Skeletal muscle satellite cell (primary cell): Measurements from ENCODE around the gene UBXN1.
"Not testable (repeated sequence)": the region's sequence is repeated elsewhere in the genome, so short reads cannot be mapped to it uniquely, and the experiment has no call there.

Experiments
- H3K27me3 ChIP-seq: 2 replicates; pipeline ENCODE4 v1.7.0; 2013; ENCODE audit warnings: low read length; ENCODE audit not compliant: control insufficient read depth, insufficient read depth
- H3K36me3 ChIP-seq: 2 replicates; pipeline ENCODE4 v1.7.0; 2013; ENCODE audit warnings: mild to moderate bottlenecking, control low read depth, low read length; ENCODE audit not compliant: insufficient read depth
- H3K4me1 ChIP-seq: 2 replicates; pipeline ENCODE4 v1.7.0; 2013; ENCODE audit warnings: low read length; ENCODE audit not compliant: control insufficient read depth, insufficient read depth
- H3K4me2 ChIP-seq: 2 replicates; pipeline ENCODE4 v1.7.0; 2013; ENCODE audit warnings: mild to moderate bottlenecking, low read length
- H3K4me3 ChIP-seq: 2 replicates; pipeline ENCODE4 v1.7.0; 2013; ENCODE audit warnings: low read length
- H3K9ac ChIP-seq: 2 replicates; pipeline ENCODE4 v1.7.0; 2013; ENCODE audit warnings: mild to moderate bottlenecking, low read depth, low read length, moderate library complexity
- H3K9me3 ChIP-seq: replicated peaks from 2 replicates; pipeline ENCODE4 v1.7.0; 2013; ENCODE audit warnings: mild to moderate bottlenecking, control low read depth, low read length

The UBXN1 gene

DNA sequence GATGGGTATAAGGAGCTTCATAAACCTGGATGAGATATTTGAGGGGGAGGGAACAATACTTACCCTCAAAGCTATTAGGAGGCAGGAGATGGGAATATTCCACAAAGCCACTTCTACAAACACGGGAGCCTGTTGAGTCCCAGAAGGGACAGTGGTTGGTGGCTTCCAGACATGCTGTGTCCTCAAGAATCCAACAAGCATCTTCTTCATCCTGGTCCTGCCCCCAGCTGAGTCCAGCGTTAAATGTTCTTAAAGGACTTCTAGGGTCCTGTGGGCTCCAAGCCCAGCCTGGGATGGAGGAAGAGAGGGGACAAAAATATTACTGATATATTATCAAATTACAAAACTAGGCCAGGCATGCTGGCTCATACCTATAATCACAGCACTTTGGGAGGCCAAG is 11.4 kb downstream of the UBXN1 start:
- peaks cover 29% of the 10 kb centered on the region for H3K36me3 ChIP-seq
- H3K4me3 ChIP-seq: no peak overlapping the region
- H3K9ac ChIP-seq: peak overlapping the region; percentile 95
- H3K9me3 ChIP-seq: no peaks in the 10 kb centered on the region
- peaks cover 28% of the 10 kb centered on the region for H3K4me1 ChIP-seq
- H3K4me2 ChIP-seq: peak overlapping the region; percentile 97
- H3K27me3 ChIP-seq: no peaks in the 10 kb centered on the region

DNA sequence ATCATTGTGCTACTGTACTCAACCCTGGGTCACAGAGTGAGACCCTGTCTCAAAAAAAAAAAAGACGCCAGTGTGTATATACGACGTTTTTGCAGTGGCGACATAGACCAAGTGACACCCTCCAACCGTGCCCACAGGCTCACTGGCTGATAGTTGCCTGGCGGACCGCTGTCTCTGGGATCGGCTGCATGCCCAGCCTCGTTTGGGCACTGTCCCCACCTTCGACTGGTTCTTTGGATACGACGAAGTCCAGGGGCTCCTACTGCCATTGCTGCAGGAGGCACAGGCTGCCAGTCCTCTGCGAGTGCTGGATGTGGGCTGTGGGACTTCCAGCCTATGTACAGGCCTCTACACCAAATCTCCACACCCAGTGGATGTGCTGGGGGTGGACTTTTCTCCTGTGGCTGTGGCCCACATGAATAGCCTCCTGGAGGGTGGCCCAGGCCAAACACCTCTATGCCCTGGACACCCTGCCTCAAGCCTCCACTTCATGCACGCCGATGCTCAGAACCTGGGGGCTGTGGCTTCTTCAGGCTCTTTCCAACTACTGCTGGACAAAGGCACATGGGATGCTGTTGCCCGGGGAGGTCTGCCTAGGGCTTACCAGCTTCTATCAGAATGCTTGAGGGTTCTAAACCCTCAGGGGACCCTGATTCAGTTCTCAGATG is 12.5 kb downstream of the UBXN1 start:
- Histone ChIP-seq H3K27me3 (no peaks in the 10 kb centered on the region), H3K36me3 (peaks cover 30% of the 10 kb centered on the region), H3K9me3 (no peaks in the 10 kb centered on the region), H3K4me2 (peak overlapping the region; percentile 97), H3K9ac (peak overlapping the region; percentile 95), H3K4me3 (peak overlapping the region; percentile 81), H3K4me1 (peaks cover 25% of the 10 kb centered on the region)

DNA sequence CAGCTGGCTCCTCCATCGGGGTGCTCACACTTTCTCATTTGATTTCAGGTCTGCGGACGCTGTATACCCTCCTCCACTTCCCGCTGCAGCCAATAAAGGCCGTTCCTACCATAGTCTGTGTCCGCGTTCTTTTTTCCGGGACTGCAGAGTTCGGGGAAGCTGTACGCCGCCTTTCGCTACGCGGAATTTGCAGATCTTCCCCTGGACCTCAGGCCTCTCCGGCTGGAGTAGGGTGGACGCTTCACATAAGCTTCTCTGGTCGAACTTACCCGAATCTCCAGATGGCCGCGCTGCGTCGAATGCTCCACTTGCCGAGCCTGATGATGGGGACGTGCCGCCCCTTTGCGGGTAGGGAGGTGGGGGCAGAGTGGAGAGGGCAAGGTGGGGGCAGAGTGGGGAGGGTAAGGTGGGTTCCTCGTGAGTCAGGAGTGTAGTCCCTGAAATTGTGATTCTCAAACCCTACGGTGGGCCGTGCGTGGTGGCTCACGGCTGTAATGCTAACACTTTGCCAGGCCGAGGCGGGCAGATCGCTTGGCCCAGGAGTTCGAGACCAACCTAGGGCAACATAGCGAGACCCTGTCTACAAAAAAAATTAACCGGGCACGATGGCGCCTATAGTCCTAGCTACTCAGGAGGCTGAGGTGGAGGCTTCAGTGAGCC is 13.1 kb downstream of the UBXN1 start:
- Histone ChIP-seq H3K9me3 (no peaks in the 10 kb centered on the region), H3K4me2 (peak overlapping the region; percentile 97), H3K4me3 (peak overlapping the region; percentile 81), H3K9ac (peak overlapping the region; percentile 95), H3K36me3 (peaks cover 30% of the 10 kb centered on the region), H3K27me3 (no peaks in the 10 kb centered on the region), H3K4me1 (peaks cover 22% of the 10 kb centered on the region)

DNA sequence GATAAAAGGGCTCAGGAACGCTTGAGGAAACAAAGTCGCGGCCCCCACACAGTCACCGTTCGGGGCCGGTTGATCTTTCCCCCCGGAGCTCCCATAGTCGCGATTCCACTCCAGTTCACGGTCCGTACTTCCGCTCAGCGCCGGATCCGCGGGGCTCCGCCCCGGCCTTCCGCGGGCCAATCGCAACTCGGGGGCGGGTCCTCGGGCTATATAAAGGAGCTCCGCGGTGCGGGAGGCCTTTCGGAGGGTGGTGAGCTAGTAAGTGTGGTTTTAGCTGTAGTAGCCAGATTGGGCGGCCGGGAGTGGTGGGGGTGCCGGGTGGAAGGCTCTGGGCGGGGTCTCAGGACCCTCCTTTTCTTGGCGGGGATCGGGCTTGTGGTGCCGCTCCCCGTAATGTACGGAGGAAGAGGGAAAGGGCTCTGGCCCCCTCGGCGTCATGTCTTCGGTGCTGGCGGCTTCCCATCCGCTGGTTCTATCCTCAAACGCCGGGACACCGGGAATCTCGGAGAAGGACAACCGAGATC is 13.7 kb downstream of the UBXN1 start, which contains the start of the genes C11orf98 and CSKMT:
Gene C11orf98 (minus strand): TSS at position 136 of the 524 bp plus-strand sequence. CDS start 41 bp downstream, at position 95.
Gene CSKMT (plus strand): TSS at position 238 of the 524 bp plus-strand sequence. CDS start 568 bp downstream, outside the sequence.
- Histone ChIP-seq H3K9ac (peak within 1 kb of the TSS; percentile 95), H3K36me3 (peaks cover 30% of the 10 kb centered on the region), H3K4me1 (peaks cover 22% of the 10 kb centered on the region), H3K4me3 (peak within 1 kb of the TSS; percentile 81), H3K9me3 (no peaks in the 10 kb centered on the region), H3K27me3 (no peaks in the 10 kb centered on the region), H3K4me2 (peak within 1 kb of the TSS; percentile 97)

DNA sequence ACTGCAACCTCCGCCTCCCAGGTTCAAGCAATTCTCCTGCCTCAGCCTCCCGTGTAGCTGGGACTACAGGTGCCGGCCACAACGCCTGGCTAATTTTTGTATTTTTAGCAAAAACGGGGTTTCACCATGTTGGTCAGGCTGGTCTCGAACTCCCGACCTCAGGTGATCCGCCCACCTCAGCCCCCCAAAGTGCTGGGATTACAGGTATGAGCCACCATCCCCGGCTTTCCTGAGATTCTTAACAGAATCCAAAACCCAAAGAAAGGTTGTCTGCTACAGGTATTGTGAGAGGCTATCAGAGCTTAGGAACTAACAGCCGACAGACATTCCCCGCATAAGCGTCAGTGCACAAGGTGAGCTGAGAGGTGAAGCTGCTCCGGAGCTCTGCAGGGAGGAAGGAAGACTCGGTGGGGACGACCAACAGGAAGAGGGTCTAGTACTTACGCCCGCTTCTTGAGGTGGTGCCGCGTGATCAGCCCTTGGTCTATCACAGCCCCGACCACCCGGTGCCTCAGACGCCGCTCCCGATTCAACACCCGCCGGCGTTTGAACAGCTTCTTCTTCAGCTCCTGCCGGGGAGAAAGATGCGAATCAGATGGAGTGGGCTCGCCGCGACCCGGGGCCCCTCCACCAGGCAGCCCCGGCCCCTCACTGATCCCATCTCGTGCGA is 14.3 kb downstream of the UBXN1 start:
- peaks cover 30% of the 10 kb centered on the region for H3K36me3 ChIP-seq
- H3K4me1 ChIP-seq: peaks cover 16% of the 10 kb centered on the region
- H3K9me3 ChIP-seq: no peaks in the 10 kb centered on the region
- H3K27me3 ChIP-seq: no peaks in the 10 kb centered on the region
- H3K4me2 ChIP-seq: peak overlapping the region; percentile 88
- peak overlapping the region; percentile 81 for H3K4me3 ChIP-seq
- H3K9ac ChIP-seq: peak overlapping the region; percentile 95

DNA sequence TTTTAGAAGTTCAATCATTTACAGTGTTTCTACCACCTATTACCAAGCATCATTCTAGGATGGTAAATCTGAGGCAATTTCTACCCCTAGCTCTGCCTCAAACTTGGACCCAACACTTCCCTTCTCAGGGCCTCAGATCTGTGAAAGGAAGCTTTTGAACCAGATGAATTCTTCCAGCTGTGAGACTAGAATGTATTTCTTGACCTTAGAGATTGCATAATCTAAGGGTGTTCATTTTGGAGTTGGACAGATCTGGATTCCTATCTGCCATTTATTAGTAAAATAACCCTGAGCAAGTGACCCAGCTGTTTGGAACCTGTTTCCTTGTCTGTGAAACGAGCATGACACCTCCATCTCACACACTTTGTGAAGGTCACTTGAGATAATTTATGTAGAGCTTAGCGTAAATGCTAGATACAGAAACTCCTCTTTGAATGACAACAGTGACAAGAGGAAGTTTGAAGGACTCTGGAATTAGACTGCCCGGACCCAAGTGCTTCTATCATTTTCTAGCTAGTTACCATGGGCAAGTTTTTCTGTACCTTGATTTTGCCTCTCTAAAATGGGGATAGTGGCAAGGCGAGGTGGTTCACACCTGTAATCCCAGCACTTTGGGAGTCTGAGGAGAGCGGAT is 22.0 kb downstream of the UBXN1 start:
- H3K27me3 ChIP-seq: no peaks in the 10 kb centered on the region
- no peaks in the 10 kb centered on the region for H3K36me3 ChIP-seq
- H3K9ac ChIP-seq: no peak overlapping the region
- no peak overlapping the region for H3K4me2 ChIP-seq
- H3K9me3 ChIP-seq: no peaks in the 10 kb centered on the region
- H3K4me1 ChIP-seq: peaks cover 6% of the 10 kb centered on the region
- H3K4me3 ChIP-seq: no peak overlapping the region

DNA sequence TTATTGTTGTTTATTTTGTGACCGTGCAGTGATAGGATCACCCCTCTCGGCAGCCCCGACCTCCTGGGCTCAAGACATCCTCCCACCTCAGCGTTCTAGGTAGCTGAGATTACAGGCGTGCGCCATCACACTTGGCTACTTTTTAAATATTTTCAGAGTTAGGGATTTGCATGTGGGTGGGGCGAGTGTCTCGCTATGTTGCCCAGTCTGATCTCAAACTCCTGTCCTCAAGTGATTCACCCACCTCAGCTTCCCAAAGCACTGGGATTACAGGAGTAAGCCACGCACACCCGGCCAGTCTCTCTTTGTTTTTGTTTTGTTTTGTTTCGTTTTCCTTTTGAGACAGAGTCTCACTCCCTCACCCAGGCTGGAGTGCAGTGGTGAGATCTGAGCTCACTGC is 24.6 kb downstream of the UBXN1 start:
- Histone ChIP-seq H3K36me3 (peaks cover 5% of the 10 kb centered on the region), H3K4me2 (no peak overlapping the region), H3K4me1 (peaks cover 12% of the 10 kb centered on the region), H3K9me3 (no peaks in the 10 kb centered on the region), H3K9ac (no peak overlapping the region), H3K27me3 (no peaks in the 10 kb centered on the region), H3K4me3 (no peak overlapping the region)

DNA sequence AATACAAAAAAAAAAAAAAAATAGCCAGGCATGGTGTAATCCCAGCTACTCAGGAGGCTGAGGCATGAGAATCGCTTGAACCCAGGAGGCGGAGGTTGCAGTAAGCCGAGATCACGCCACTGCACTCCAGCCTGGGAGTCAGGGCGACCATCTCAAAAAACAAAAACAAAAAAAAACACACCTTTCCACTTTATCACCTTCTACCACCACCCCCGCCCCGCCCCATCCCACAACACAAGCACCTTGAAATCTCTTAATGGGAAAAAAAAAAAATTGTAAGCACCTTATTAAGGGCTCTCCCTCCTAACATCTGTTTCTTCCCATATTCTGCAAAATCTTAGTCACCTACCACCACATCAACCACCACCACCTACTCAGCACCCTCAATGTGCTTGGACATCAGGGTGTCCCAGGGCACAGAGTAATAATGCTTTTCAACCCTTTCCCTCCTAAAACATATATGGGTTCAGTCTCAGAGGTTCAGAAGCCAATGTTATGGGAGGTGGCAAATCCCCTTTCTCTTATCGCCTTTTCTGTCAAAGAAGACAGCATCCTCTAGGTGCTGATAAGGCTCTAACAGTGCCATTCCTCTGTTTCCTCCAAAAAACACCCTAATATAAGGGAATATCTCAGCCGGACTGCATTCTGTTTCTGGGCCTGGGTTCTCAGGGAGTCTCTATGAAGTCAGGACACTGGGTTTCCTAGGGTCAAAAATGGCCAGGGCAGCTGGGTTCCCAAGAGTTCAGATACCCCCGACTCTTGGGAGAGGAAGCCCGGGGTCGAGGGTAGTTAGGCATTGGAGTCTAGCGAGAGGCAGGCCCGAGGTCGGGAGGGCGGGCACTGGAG is 26.5 kb downstream of the UBXN1 start:
- Histone ChIP-seq H3K4me3 (peak overlapping the region; percentile 93), H3K4me1 (peaks cover 24% of the 10 kb centered on the region), H3K9ac (peak overlapping the region; percentile 96), H3K4me2 (peak overlapping the region; percentile 93), H3K9me3 (no peaks in the 10 kb centered on the region), H3K36me3 (peaks cover 18% of the 10 kb centered on the region), H3K27me3 (no peaks in the 10 kb centered on the region)

DNA sequence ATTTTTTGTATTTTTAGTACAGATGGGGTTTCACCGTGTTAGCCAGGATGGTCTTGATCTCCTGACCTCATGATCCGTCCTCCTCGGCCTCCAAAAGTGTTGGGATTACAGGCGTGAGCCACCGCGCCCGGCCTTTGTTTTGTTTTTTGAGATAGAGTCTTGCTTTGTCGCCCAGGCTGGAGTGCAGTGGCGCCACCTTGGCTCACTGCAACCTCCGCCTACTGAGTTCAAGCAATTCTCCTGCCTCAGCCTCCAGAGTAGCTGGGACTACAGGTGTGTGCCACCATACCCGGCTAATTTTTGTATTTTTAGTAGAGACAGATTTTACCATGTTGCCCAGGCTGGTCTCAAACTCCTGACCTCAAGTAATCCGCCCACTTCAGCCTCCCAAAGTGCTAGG is 28.6 kb downstream of the UBXN1 start:
- not testable (repeated sequence) for H3K9me3 ChIP-seq, H3K27me3 ChIP-seq, H3K4me2 ChIP-seq, H3K9ac ChIP-seq, H3K4me3 ChIP-seq
- Histone ChIP-seq H3K4me1 (peaks cover 31% of the 10 kb centered on the region), H3K36me3 (peaks cover 18% of the 10 kb centered on the region)

DNA sequence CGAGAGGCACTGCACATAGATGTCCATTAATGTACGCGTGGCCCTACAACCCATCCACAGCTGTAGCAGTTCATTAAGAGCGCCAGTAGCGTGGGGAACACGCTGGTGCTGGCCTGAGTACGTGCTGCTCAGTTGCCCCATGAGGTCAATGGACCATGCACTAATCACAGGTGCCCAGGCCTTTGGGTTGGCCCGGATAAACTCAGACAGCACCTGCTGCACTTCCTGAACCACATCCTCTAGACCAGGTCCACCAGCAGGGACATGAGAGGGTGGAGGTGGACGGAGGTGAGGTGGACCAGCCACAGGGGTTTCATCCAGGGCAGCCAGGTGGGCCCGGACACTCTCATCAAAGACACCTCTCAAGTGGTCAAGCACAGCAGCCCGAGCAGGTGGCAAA is 29.4 kb downstream of the UBXN1 start:
- H3K9me3 ChIP-seq: no peaks in the 10 kb centered on the region
- H3K27me3 ChIP-seq: no peaks in the 10 kb centered on the region
- peaks cover 20% of the 10 kb centered on the region for H3K36me3 ChIP-seq
- no peak overlapping the region for H3K4me3 ChIP-seq
- H3K4me2 ChIP-seq: no peak overlapping the region
- peaks cover 38% of the 10 kb centered on the region for H3K4me1 ChIP-seq
- no peak overlapping the region for H3K9ac ChIP-seq
